ENCODE measurements around the gene MYOM3.
A peak's percentile ranks its signal among the peaks of the same experiment; 100 is the strongest.

The MYOM3 gene

DNA sequence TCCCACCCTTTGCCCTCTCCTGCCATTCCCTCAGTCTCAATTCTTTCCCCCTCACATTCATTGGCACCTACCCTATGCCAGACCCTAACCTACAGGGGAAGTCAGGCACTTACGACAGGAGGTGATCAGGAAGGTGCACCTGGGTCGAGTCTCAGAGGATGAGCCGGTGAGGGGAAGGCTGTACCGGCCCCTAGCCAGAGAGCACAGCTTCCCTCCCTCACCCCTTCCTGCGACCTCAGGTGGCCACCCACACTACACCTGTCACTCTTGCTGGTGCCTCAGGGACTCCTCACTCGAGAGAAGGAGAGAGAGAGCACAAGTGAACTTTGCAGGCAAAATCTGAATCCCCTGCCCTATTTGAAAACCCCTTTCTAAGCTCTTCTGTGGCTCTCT lies 1.7 kb upstream of the MYOM3 start:
- DNase-seq: no peak

DNA sequence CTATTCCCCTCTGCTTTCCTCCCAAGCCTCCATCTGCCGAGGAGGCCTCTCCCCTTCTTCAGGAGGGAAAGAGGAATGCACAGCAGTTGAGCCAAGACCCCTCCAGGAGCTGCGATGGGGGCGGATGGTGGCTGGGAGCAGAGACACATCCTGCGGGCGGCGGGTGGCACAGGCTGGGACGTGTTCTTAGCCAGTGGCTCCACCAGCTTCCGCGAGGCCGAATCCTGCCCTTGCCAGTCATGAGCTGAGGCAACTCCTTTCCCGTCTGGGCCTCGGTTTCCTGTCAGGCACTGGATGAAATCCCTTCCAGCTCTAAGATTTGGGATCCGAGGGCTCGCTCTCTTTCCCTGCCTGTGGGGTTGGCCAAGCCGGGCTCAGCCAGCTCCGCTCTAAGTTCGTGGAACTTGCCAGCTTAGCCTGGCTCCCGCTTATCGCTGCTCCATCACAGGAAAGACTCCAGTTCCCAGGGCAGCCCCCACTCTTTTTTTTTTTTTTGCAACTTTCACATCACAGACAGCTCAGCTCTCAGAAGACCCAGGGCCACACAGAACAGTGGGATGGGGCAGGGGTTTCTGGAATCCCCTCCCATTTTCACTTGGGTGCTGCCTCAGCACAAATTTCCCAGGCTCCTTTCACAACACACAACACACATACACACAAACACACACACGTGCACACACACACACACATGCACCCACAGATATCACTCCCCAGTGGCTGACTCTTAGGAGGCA lies 506 bp downstream of the MYOM3 start:
- DNase-seq: no peak

GRCh38 chr1:24110642-24111261 lies 1.2 kb downstream of the MYOM3 start:
- DNase-seq: no peak

DNA sequence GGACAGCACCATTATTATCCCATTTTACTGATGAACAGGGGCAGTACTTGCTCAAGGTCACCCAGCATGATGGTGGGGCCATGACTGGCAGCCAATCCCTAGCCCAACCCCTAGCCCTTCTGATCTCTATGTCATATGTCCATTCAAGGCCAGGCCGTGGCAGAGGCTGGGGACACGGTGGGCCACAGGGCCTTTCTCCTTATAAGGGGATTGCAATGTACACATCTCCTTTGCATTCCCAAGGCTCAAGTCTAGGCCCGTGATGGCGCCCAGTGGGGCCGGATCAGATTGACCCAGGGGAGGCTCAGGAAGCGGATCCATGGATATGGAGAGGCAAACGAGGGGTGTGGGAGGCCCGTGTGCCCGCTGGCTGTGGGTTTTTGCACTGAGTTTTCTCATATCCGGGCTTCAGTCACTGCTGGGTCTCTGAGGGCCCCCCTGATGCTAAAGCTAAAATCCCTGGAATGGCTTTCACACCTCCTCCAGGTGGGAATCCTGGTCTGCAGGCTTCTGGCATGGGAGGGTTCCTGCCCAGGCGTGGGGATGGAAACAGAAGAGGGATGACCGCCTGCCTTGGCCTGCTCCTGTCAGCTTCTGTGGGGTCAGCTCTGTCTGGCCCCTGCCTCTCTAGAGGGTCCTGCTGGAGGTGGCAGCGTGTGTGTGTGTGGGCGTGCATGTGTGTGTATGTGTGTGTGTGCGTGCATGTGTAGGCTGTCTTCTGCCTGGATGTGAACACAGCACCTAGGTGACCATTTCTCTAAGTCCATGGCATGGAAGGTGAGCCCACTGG lies 2.1 kb downstream of the MYOM3 start:
- DNase-seq: no peak

DNA sequence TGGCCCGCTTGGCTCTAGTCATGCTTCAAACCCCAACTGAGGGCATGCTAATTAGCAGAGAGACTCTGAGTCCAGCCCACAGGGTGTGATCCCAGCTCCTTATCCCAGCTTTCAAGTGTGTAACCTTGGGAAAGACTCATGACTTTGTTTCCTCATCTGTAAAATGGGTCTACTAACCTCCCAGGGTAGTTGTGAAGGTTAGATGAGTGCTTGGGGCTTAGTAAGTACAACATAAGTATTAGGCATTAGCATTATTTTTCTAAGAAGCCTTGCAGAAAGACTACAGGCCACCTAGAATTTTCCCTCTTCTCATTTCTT lies 2.8 kb downstream of the MYOM3 start:
- no peak for DNase-seq

DNA sequence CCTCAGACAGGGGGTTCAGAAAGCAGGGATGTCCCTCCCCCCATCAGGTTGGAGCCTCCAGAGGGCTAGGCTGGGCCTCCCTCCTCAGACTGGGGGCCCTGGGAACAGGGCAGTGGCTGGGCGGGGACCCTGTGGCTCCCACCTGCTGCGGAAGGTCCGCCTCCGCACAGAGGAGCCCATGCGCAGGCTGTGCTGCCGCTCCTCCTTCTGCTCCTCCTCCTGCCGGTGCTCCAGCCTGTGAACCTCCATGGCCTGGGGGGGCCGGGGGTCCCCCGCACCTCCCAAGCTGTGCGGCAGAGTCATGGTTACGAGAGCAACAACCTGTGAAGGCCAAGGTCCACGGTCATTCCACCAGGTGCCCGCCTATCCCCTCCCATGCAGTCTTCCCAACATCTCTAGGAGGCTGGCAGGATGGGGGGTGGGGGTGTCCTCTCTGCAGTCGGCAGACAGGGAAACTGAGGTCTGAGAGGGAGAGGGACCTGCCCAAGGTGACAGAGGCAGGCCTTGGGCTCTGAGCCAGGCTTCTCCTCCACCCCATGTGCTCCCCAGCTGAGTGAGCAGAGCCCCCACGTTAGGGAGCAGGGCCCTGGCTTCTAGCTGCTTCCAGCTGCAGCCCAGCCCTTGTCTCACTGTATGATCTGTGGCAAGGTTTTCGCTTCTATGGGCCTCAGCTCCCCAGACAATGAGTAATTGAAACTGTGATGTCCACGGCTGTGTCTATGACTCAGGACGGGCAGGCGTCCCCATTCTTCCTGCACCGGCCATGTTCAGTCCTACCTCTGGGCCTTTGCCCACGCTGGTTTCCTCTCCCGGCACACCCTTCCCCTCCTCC lies 3.4 kb downstream of the MYOM3 start:
- no peak for DNase-seq

- DNase-seq: no peak
These were observed 4.3 kb downstream of the MYOM3 start for GRCh38 chr1:24107462-24108138.

- DNase-seq: peak; percentile 13
These were observed 6.4 kb downstream of the MYOM3 start for GRCh38 chr1:24105368-24106160.

- DNase-seq: no peak
These were observed 7.1 kb downstream of the MYOM3 start for GRCh38 chr1:24104854-24105253.

DNA sequence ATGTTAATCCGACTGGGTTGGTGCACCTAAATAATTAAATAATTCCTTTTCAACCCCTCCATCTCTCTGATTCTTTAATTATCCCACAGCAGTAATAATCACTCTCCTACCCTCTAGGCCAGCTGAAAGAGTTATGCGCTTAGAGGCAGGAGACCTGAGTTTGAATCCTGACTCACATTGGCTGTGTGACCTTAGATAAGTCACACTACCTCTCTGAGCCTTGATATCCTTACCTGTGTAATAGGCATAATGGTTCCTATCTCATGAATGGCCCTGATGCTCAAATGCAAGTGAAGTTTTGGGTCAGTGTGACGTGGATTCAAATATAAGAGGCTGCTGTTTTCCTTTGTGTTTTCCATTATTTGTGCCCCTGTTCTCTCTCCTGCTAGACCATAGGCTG lies 8.1 kb downstream of the MYOM3 start:
- DNase-seq: no peak

- no peak for DNase-seq
These were observed 8.5 kb downstream of the MYOM3 start for GRCh38 chr1:24103408-24103807.

GRCh38 chr1:24102961-24103360 lies 9.0 kb downstream of the MYOM3 start:
- DNase-seq: no peak

DNA sequence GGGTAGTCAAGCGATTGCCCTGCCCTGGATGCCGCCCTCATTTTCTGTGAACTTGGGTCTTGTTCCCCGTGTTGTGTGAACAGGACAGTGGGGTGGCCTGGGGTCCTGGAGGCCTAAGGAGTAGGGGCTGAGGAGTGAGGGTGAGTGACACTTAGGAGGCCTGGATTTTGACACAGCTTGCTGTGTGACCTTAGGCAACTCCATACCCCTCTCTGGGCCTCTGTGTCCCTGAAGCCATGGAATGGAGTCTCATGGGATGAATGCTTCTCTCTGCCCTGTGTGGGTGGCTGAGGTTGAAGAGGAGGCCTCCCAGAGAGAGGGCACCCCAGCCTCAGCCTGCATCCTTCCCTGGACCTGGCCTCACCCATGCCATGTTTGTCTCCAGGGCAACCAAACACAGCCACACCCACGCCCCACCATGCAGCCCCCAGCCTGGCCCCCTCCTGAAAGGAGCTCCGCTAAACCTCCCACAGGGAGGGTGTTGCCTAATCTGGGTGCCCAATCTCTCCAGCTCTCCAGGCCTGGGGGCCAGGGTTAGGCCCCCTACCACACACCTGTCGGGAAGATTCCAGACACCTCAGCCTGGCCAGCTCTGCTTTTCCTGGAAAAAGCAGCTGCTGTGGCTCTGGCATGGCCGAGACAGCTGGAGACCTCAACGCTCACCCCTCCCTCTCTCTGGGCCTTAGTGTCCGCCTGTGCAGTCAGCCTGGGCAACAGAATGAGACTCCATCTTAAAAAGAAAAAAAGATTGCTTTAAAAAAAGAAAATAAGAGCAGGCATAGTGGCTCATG lies 9.9 kb downstream of the MYOM3 start:
- no peak for DNase-seq

- DNase-seq: no peak
These were observed 10.8 kb downstream of the MYOM3 start for GRCh38 chr1:24100945-24101737.

- no peak for DNase-seq
These were observed 12.8 kb downstream of the MYOM3 start for GRCh38 chr1:24098943-24099638.

- no peak for DNase-seq
These were observed 13.8 kb downstream of the MYOM3 start for GRCh38 chr1:24098102-24098501.

- no peak for DNase-seq
These were observed 14.3 kb downstream of the MYOM3 start for GRCh38 chr1:24097663-24098062.

- DNase-seq: no peak
These were observed 15.2 kb downstream of the MYOM3 start for GRCh38 chr1:24096739-24097103.

- no peak for DNase-seq
These were observed 15.8 kb downstream of the MYOM3 start for GRCh38 chr1:24096009-24096738.
